ENCODE results near the gene SPTAN1. TPM values are rescaled to one million over a fixed set of nuclear protein-coding genes. Genes with fewer than 3 reads are reported as not detected.

The SPTAN1 gene
- polyA plus RNA-seq, 1 experiment = 211 TPM

DNA sequence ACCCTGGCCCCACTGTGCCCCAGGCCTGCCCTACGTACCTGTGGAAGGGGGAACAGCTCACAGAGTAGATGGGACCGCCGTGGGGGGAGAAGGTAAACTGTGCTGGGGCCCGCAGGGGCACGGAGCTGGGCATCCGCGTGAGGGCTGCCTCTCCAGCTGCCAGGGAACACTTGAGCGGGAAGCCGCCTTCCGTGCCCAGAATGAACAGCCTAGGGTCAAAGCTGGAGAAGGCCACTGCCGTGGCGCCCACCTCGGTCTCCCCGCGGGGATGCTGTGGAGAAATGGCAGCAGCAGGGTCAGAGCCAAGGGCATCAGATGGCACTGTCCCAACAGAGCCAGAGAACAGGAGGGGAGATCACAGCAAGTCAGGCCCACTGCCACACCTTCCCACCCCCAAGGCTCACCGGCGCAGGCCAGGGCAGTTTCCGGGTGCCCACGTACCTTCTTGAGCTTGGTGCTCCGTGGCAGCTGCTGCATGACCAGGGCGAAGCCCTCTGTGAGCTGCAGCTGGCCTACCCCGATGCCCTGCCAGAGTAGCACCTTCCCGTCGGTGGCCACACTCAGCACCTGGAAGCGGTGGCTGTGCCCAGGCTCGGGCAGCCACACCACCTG, 82.4 kb downstream of the SPTAN1 start:
- POLR2A ChIA-PET = interaction anchor here (0.9 to 1.1 kb wide), 3 partner anchors 49 to 83 kb away, joined by 3 to 5 read pairs (median 4); partner anchors contain the start of gene SPTAN1
- CTCF ChIA-PET = interaction anchor here (0.6 to 1.2 kb wide), 7 partner anchors 10 to 98 kb away, joined by 3 to 5 read pairs (median 4); no protein-coding TSS in a partner anchor

DNA sequence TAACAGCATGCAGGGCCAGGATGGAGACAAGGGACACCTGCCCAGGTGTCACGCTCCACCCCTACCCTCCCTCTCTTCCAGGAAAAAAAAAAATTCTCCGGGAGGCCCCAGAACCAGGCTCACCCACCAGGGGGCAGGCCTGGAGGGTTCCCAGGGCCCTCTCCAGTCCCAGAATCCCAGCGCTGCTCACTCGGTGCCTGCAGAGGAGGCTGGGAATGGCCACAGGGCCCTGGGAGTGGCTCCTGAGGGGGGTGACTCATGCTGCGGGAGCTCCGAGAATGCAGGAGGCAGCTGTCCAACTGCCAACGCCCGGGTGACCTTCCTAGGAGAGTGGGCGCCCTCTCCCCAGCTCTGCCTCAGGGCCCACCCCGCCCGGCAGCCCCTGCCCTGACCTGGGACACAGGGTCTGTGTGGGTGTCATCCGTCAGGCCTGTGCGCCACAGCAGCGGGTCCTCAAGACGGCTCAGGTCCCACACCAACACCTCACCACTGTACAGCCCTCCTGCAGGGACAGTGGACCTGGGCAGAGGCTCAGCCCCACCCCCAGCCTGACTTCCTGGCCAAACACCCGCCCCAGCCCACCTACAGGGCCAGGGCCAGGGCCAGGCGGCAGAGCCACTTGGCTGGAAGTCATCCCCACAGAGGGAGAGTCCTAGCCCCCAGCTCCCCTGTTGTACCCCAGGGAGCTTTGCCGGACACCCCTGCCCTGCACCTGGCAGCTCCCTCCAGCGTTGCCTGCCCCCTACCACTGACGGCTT, 83.1 kb downstream of the SPTAN1 start:
- peak; percentile 89 for DNase-seq (ENCODE audit: low read depth, low spot score)
- Histone ChIP-seq H3K27ac (ENCODE audit: low read depth, low read length) (peak overlapping the region; percentile 89), H3K4me3 (ENCODE audit: low read depth, low read length) (no peak overlapping the region), H3K9me3 (ENCODE audit: control insufficient read depth, insufficient read depth, low read length) (no peaks in the 10 kb centered on the region; the same call in 1 of the 2 replicates), H3K27me3 (ENCODE audit: control insufficient read depth, insufficient read depth, low read length) (no peaks in the 10 kb centered on the region)
- TF ChIP-seq, protein P1, sequence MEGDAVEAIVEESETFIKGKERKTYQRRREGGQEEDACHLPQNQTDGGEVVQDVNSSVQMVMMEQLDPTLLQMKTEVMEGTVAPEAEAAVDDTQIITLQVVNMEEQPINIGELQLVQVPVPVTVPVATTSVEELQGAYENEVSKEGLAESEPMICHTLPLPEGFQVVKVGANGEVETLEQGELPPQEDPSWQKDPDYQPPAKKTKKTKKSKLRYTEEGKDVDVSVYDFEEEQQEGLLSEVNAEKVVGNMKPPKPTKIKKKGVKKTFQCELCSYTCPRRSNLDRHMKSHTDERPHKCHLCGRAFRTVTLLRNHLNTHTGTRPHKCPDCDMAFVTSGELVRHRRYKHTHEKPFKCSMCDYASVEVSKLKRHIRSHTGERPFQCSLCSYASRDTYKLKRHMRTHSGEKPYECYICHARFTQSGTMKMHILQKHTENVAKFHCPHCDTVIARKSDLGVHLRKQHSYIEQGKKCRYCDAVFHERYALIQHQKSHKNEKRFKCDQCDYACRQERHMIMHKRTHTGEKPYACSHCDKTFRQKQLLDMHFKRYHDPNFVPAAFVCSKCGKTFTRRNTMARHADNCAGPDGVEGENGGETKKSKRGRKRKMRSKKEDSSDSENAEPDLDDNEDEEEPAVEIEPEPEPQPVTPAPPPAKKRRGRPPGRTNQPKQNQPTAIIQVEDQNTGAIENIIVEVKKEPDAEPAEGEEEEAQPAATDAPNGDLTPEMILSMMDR (IDR thresholded peaks at IDR 0.05; ENCODE audit: low read depth, low read length) = peak; percentile 88
- ChIA-PET POLR2A (interaction anchor here (0.7 to 1.2 kb wide), 5 partner anchors 40 to 121 kb away, joined by 3 to 5 read pairs (median 3); partner anchors contain the start of gene SPTAN1), CTCF (interaction anchor here (0.6 to 1.2 kb wide), 11 partner anchors 11 to 295 kb away, joined by 3 to 5 read pairs (median 4); no protein-coding TSS in a partner anchor)

More for the DNA sequence above, 82.4 kb downstream of the SPTAN1 start:
- no peak for DNase-seq (ENCODE audit: low read depth, low spot score)
- TF ChIP-seq, protein P1 (IDR thresholded peaks at IDR 0.05; ENCODE audit: low read depth, low read length) = no peak
- Histone ChIP-seq H3K27me3 (ENCODE audit: control insufficient read depth, insufficient read depth, low read length) (no peaks in the 10 kb centered on the region), H3K27ac (ENCODE audit: low read depth, low read length) (peak overlapping the region; percentile 73), H3K9me3 (ENCODE audit: control insufficient read depth, insufficient read depth, low read length) (no peaks in the 10 kb centered on the region; the same call in 1 of the 2 replicates), H3K4me3 (ENCODE audit: low read depth, low read length) (no peak overlapping the region)

DNA sequence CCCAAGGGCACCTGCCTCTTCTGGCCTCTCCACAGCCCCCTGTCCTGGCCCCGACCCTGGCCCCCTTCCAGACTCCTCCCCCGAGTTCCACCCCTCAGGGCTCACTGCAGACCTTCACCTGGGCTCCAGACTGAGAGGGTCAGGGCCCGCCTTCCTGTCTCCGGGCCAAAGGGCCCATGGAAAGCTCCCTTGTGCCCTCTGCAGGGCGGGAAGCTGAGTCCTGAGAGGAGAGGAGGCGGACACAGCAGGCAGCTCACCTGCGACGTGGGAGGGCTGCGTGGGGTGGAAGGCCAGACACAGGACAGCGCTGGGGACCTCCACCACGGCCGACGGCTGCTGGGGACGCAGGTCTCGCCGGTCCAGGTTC, 83.6 kb downstream of the SPTAN1 start:
- Histone ChIP-seq H3K4me3 (ENCODE audit: low read depth, low read length) (no peak overlapping the region), H3K27ac (ENCODE audit: low read depth, low read length) (peak overlapping the region; percentile 89), H3K9me3 (ENCODE audit: control insufficient read depth, insufficient read depth, low read length) (no peaks in the 10 kb centered on the region; the same call in 1 of the 2 replicates), H3K27me3 (ENCODE audit: control insufficient read depth, insufficient read depth, low read length) (no peaks in the 10 kb centered on the region)
- CTCF ChIA-PET = interaction anchor here (0.6 to 1.2 kb wide), 10 partner anchors 12 to 295 kb away, joined by 3 to 5 read pairs (median 4); no protein-coding TSS in a partner anchor
- TF ChIP-seq, protein P1 (IDR thresholded peaks at IDR 0.05; ENCODE audit: low read depth, low read length) = peak; percentile 37
- DNase-seq (ENCODE audit: low read depth, low spot score) = no peak
- POLR2A ChIA-PET = interaction anchor here (0.9 to 1.2 kb wide), 4 partner anchors 41 to 84 kb away, joined by 3 to 5 read pairs (median 4); partner anchors contain the start of gene SPTAN1

DNA sequence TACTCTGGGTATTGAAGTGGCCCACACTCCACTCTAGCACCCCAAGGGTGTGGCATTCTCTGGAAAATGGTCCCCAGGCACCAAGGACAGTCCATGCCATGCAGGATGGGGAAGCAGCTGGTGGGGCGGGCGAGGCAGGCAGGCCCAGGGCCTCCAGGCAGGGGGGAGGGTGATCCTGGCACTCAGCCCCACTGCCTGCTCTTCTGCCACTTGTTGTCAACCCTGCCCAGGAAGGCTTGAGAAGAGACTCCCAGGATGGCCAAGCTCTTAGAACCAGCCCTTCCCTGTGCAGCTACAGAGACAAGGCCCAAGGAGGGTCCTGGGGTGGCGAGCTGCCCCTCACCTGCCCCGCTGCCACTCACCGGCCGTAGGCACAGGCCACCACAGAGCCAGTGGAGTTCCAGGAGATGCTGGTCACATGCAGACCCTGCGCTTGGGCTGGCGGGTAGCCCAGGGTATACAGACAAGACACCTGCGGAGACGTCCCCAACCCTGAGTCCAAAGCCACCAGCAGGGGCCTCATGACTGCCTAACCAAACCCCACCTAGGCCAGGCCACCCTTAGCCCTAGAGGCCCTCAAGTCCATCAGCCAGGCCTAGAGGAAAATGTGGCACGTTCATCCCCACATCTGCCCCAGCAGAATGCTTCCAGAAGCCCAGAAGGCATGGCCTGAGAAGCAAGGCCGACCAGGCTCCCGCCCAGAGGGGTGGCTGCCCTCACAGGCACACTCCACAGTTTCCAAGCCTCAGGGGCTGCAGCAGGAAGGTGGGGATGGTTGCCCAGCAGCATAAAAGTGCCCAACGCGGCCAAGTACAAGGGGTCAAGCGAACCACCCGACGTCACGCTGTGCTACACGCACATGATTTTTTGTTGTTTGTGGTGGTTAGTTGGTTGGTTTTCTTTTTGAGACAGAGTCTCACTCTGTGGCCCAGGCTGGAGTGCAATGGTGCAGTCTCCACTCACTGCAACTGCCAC, 84.5 kb downstream of the SPTAN1 start:
- peak overlapping the region; percentile 89 for H3K27ac ChIP-seq (ENCODE audit: low read depth, low read length)
- TF ChIP-seq, protein P1 (IDR thresholded peaks at IDR 0.05; ENCODE audit: low read depth, low read length) = no peak
- no peaks in the 10 kb centered on the region for H3K27me3 ChIP-seq (ENCODE audit: control insufficient read depth, insufficient read depth, low read length)
- ChIA-PET CTCF (interaction anchor here (0.7 to 1.2 kb wide), 3 partner anchors 9 to 222 kb away, joined by 3 to 5 read pairs (median 4); no protein-coding TSS in a partner anchor), POLR2A (interaction anchor here (1.2 kb wide), 1 partner anchor 42 kb away, joined by 3 read pairs; no protein-coding TSS in a partner anchor)
- no peaks in the 10 kb centered on the region; the same call in 1 of the 2 replicates for H3K9me3 ChIP-seq (ENCODE audit: control insufficient read depth, insufficient read depth, low read length)
- no peak for DNase-seq (ENCODE audit: low read depth, low spot score)
- H3K4me3 ChIP-seq (ENCODE audit: low read depth, low read length) = no peak overlapping the region
